GM12878 (cell line): Measurements from ENCODE around the gene SLC5A8. TPM values are rescaled to one million over a fixed set of nuclear protein-coding genes. Genes with fewer than 3 reads are reported as not detected.

Experiments
- ATAC-seq: fragments of 200-7000 bp; cut with Tn5 transposase; 3 replicates; pipeline ENCODE4 v1.9.1; 2020; ENCODE audit warnings: mild to moderate bottlenecking, moderate library complexity
- BruUV-seq: library from RNA; stranded (reverse); fragments of 400-500 nt; replicated peaks from 2 replicates; lab custom pipeline; 2021; lab: Mats Ljungman, UMichigan
- CTCF ChIA-PET: fragments of 300-600 bp; sonication (Branson Sonifier 250); formaldehyde crosslinking; extraction: SDS; loops from one replicate; lab custom pipeline; 2021; ENCODE audit warnings: inconsistent platforms; lab: Yijun Ruan, JAX
- POLR2A ChIA-PET: fragments of 350-600 bp; formaldehyde crosslinking; extraction: SDS; loops from one replicate; lab custom pipeline; 2021; ENCODE audit warnings: inconsistent platforms; lab: Charles Lee
- RAD21 ChIA-PET: fragments of 300-600 bp; sonication (Branson Sonifier 250); formaldehyde crosslinking; loops from one replicate; lab custom pipeline; 2023; ENCODE audit warnings: antibody characterized with exemption; ENCODE audit not compliant: unreplicated experiment; lab: Charles Lee
- SMC1A ChIA-PET: fragments of 300-600 bp; sonication (Branson Sonifier 250); formaldehyde crosslinking; loops from one replicate; lab custom pipeline; 2023; ENCODE audit not compliant: unreplicated experiment, uncharacterized antibody; lab: Charles Lee
- DNase-seq: peaks from one replicate; pipeline ENCODE4 v3.0.0-alpha.2; 2011; ENCODE audit warnings: low read depth, low spot score
- FAIRE-seq: peaks from 3 replicates; lab custom pipeline; 2011; peaks lifted over from hg19 to GRCh38; lab: Jason Lieb, UNC
- H2AFZ ChIP-seq: 2 replicates; pipeline ENCODE4 v1.6.0; 2011; ENCODE audit warnings: low read depth, low read length, control low read depth; ENCODE audit not compliant: control insufficient read depth
- H3K27ac ChIP-seq: 2 replicates; pipeline ENCODE4 v1.5.1; 2011; ENCODE audit warnings: control low read depth; ENCODE audit not compliant: control insufficient read depth, insufficient read depth
- H3K27me3 ChIP-seq, 2 experiments: replicated peaks in 1 of 2; 2 replicates each; pipeline versions ENCODE4 v1.6.0 to v1.6.1; 2011; ENCODE audit warnings: low read length in 1 of 2; ENCODE audit not compliant: control insufficient read depth in 2 of 2, insufficient read depth in 2 of 2
- H3K36me3 ChIP-seq, 2 experiments: 2 replicates each; pipeline ENCODE4 v1.5.1; 2011; ENCODE audit warnings: low read length in 1 of 2; ENCODE audit not compliant: control insufficient read depth in 2 of 2, insufficient read depth in 2 of 2
- H3K4me1 ChIP-seq: 2 replicates; pipeline ENCODE4 v1.6.1; 2011; ENCODE audit warnings: mild to moderate bottlenecking, low read length, moderate library complexity, mixed read lengths; ENCODE audit not compliant: control insufficient read depth, insufficient read depth
- H3K4me2 ChIP-seq: 2 replicates; pipeline ENCODE4 v1.6.0; 2011; ENCODE audit warnings: control low read depth; ENCODE audit not compliant: control insufficient read depth, insufficient read depth
- H3K4me3 ChIP-seq: fragments of 200-600 bp; sonication (generic); 2 replicates; pipeline ENCODE4 v1.5.1; 2016
- H3K79me2 ChIP-seq: 2 replicates; pipeline ENCODE4 v1.6.0; 2011; ENCODE audit warnings: low read length; ENCODE audit not compliant: control insufficient read depth, insufficient read depth
- H3K9ac ChIP-seq: 2 replicates; pipeline ENCODE4 v1.8.0; 2011; ENCODE audit warnings: low read length, control low read depth, mixed read lengths; ENCODE audit not compliant: control insufficient read depth, insufficient read depth
- H3K9me3 ChIP-seq: replicated peaks from 3 replicates; pipeline ENCODE4 v1.5.1; 2011; ENCODE audit warnings: mild to moderate bottlenecking, low read length; ENCODE audit not compliant: control insufficient read depth, insufficient read depth
- H4K20me1 ChIP-seq: 2 replicates; pipeline ENCODE4 v1.6.0; 2011; ENCODE audit not compliant: control insufficient read depth, insufficient read depth
- CBFB ChIP-seq: IDR thresholded peaks from 2 replicates; pipeline ENCODE4 v1.6.1; 2016; ENCODE audit warnings: antibody characterized with exemption, low read depth
- CREB1 ChIP-seq: IDR thresholded peaks from 2 replicates; pipeline ENCODE4 v1.6.1; 2012; ENCODE audit warnings: low read depth, mild to moderate bottlenecking, inconsistent platforms
- E2F8 ChIP-seq: fragments of 450-650 bp; IDR thresholded peaks from 2 replicates; pipeline ENCODE4 v1.6.1; 2018; ENCODE audit warnings: mild to moderate bottlenecking, low read depth, moderate library complexity; ENCODE audit not compliant: partially characterized antibody
- EP300 ChIP-seq, 2 experiments: fragments of 150-350 bp in 1 of 2; IDR thresholded peaks; 2 replicates each; pipeline ENCODE4 v1.6.1; 2011 to 2012; ENCODE audit warnings: low read depth in 2 of 2, low read length in 2 of 2, borderline replicate concordance in 1 of 2, improper control_type of control experiment in 1 of 2, inconsistent platforms in 1 of 2; ENCODE audit not compliant: control insufficient read depth in 1 of 2
- ETV6 ChIP-seq, 2 experiments: fragments of 450-650 bp in 1 of 2; IDR thresholded peaks in 1 of 2; conservative IDR thresholded peaks in 1 of 2; 2 replicates each; pipeline ENCODE4 v1.6.1; 2014; ENCODE audit warnings: antibody characterized with exemption in 1 of 2, borderline replicate concordance in 1 of 2, low read depth in 1 of 2, mild to moderate bottlenecking in 1 of 2, moderate library complexity in 1 of 2
- FOXK2 ChIP-seq: fragments of 450-650 bp; IDR thresholded peaks from 2 replicates; pipeline ENCODE4 v1.6.1; 2017; ENCODE audit warnings: mild to moderate bottlenecking, moderate library complexity
- HCFC1 ChIP-seq: fragments of 150-350 bp; IDR thresholded peaks from 2 replicates; pipeline ENCODE4 v1.6.1; 2014; ENCODE audit warnings: low read length
- IRF5 ChIP-seq: fragments of 450-650 bp; IDR thresholded peaks from 2 replicates; pipeline ENCODE4 v1.6.1; 2017; ENCODE audit warnings: borderline replicate concordance
- JUND ChIP-seq: IDR thresholded peaks from 2 replicates; pipeline ENCODE4 v1.6.1; 2012; ENCODE audit warnings: low read depth, mild to moderate bottlenecking, low read length, improper control_type of control experiment, moderate library complexity
- LARP7 ChIP-seq: fragments of 450-650 bp; IDR thresholded peaks from 2 replicates; pipeline ENCODE4 v1.6.1; 2017; ENCODE audit warnings: mild to moderate bottlenecking
- NFYA ChIP-seq: IDR thresholded peaks from 2 replicates; pipeline ENCODE4 v1.6.1; 2011; ENCODE audit warnings: low read depth, mild to moderate bottlenecking, low read length, improper control_type of control experiment, borderline replicate concordance
- NFYB ChIP-seq: IDR thresholded peaks from 2 replicates; pipeline ENCODE4 v1.6.1; 2011; ENCODE audit warnings: low read depth, mild to moderate bottlenecking, low read length, improper control_type of control experiment, moderate library complexity; ENCODE audit not compliant: insufficient read depth
- NR2F1 ChIP-seq: fragments of 450-650 bp; conservative IDR thresholded peaks from 2 replicates; pipeline ENCODE4 v1.6.1; 2017; ENCODE audit warnings: mild to moderate bottlenecking
- POLR2AphosphoS2 ChIP-seq: IDR thresholded peaks from 2 replicates; pipeline ENCODE4 v1.6.1; 2011; ENCODE audit warnings: low read depth, mild to moderate bottlenecking, low read length, improper control_type of control experiment, moderate library complexity
- RUNX3 ChIP-seq: IDR thresholded peaks from 2 replicates; pipeline ENCODE4 v1.6.1; 2012; ENCODE audit warnings: low read length, inconsistent platforms
- SMC3 ChIP-seq: IDR thresholded peaks from 2 replicates; pipeline ENCODE4 v1.6.1; 2011; ENCODE audit warnings: low read length, improper control_type of control experiment, borderline replicate concordance
- STAT1 ChIP-seq: fragments of 450-650 bp; conservative IDR thresholded peaks from 2 replicates; pipeline ENCODE4 v1.6.1; 2014; ENCODE audit warnings: antibody characterized with exemption, mild to moderate bottlenecking
- STAT3 ChIP-seq: IDR thresholded peaks from 2 replicates; pipeline ENCODE4 v1.6.1; 2011; ENCODE audit warnings: low read depth, low read length, improper control_type of control experiment
- WGBS: methylation state at CpG from one replicate; pipeline ENCODE4 v1.1.6; 2016; ENCODE audit warnings: low lambda C conversion rate; ENCODE audit not compliant: insufficient replicate concordance, insufficient coverage; ENCODE audit errors: missing lambda C conversion rate; 5-methylcytosine and 5-hydroxymethylcytosine counted together
- in situ Hi-C: fragments of 300-500 bp; cut with MboI; formaldehyde crosslinking; loops from 9 replicates; pipeline ENCODE4 v1.14.3; 2018; ENCODE audit warnings: mixed read lengths
- intact Hi-C: fragments of 100-400 bp; cut with micrococcal nuclease; formaldehyde crosslinking; loops from one replicate; pipeline ENCODE4 v1.14.2; 2022; ENCODE audit not compliant: unreplicated experiment
- polyA plus RNA-seq, 11 experiments: library from polyadenylated mRNA; depleted of rRNA in 4 of 11; unstranded in 6 of 11; stranded (reverse) in 5 of 11; fragments of >200 nt; fragmentation: Nextera tagmentation in 4 of 11; fragmentation: Illumina TruSeq in 1 of 11; extraction: Ambion mirVana in 4 of 11; extraction: Trizol in 1 of 11; gene quantifications; 1 replicate in 1 of 11; 2 replicates in 10 of 11; pipeline versions ENCODE4 v1.2.1 to v1.2.3, GENCODE V29; 2011 to 2016; ENCODE audit warnings: inconsistent platforms in 2 of 11, missing spikeins in 2 of 11, low read depth in 1 of 11
- total RNA-seq, 4 experiments: library from RNA; depleted of rRNA in 3 of 4; stranded (reverse); fragments of >200 nt in 3 of 4; fragmentation: Illumina TruSeq in 1 of 4; extraction: Trizol in 1 of 4; gene quantifications; 2 replicates each; pipeline versions ENCODE4 v1.2.1 to v1.2.3, GENCODE V29; 2013 to 2021
- TF ChIP-seq, protein P1 (sequence below): fragments of 450-650 bp; IDR thresholded peaks from 2 replicates; pipeline ENCODE4 v1.6.1; 2018; ENCODE audit warnings: borderline replicate concordance, mild to moderate bottlenecking; ENCODE audit not compliant: partially characterized antibody

SLC5A8 gene
- total and polyA plus RNA-seq, 10 of the 15 experiments (the other 5 are each of a cell fraction or from before 2014, with no cell fraction given) = not detected

- no peak for TF ChIP-seq EP300 (IDR thresholded peaks at IDR 0.05; ENCODE audit: borderline replicate concordance in 1 of 2, control insufficient read depth in 1 of 2, low read depth in 2 of 2, low read length in 2 of 2)
- TF ChIP-seq STAT1 = no peak
- TF ChIP-seq NFYB = no peak
- TF ChIP-seq RUNX3 = no peak
Measured at GRCh38 chr12:101110866-101111265, 99.2 kb downstream of the SLC5A8 start (continued).

GRCh38 chr12:101108130-101108529, 101.9 kb downstream of the SLC5A8 start:
- 31% methylated on average over 5 of the region's 5 CpGs for WGBS
- H3K9ac ChIP-seq = no peak overlapping the region
- no peak for ATAC-seq
- no peaks in the 10 kb centered on the region for H3K9me3 ChIP-seq
- no peak overlapping the region for H3K27ac ChIP-seq
- H3K4me3 ChIP-seq = no peak overlapping the region
- intact Hi-C loops = no loop called here
- no peak for FAIRE-seq
- ChIA-PET CTCF (interaction anchor here (1.9 kb wide), 1 partner anchor 216 kb away, joined by 6 read pairs; no protein-coding TSS in a partner anchor), POLR2A (no interaction called here), SMC1A (no interaction called here), RAD21 (no interaction called here)
- no peak overlapping the region for H3K4me2 ChIP-seq
- no peak for DNase-seq
- H2AFZ ChIP-seq = no peak overlapping the region
- no peaks in the 10 kb centered on the region for H3K4me1 ChIP-seq
- H3K79me2 ChIP-seq = no peaks in the 10 kb centered on the region
- H4K20me1 ChIP-seq = no peaks in the 10 kb centered on the region
- no peaks in the 10 kb centered on the region for H3K36me3 ChIP-seq
- in situ Hi-C loops = no loop called here
- H3K27me3 ChIP-seq = no peaks in the 10 kb centered on the region
- BruUV-seq = no TSS peak
- TF ChIP-seq HCFC1 (no peak), STAT3 (no peak), FOXK2 (no peak), CBFB (no peak), SMC3 (no peak), LARP7 (no peak), NR2F1 (no peak), POLR2AphosphoS2 (no peak), CREB1 (no peak), ETV6 (conservative IDR thresholded peaks at IDR 0.05 in 1 of 2, IDR thresholded peaks at IDR 0.05 in 1 of 2; ENCODE audit: borderline replicate concordance in 1 of 2, low read depth in 1 of 2) (no peak), JUND (no peak), NFYA (no peak), IRF5 (no peak), E2F8 (no peak)
- TF ChIP-seq, protein P1, sequence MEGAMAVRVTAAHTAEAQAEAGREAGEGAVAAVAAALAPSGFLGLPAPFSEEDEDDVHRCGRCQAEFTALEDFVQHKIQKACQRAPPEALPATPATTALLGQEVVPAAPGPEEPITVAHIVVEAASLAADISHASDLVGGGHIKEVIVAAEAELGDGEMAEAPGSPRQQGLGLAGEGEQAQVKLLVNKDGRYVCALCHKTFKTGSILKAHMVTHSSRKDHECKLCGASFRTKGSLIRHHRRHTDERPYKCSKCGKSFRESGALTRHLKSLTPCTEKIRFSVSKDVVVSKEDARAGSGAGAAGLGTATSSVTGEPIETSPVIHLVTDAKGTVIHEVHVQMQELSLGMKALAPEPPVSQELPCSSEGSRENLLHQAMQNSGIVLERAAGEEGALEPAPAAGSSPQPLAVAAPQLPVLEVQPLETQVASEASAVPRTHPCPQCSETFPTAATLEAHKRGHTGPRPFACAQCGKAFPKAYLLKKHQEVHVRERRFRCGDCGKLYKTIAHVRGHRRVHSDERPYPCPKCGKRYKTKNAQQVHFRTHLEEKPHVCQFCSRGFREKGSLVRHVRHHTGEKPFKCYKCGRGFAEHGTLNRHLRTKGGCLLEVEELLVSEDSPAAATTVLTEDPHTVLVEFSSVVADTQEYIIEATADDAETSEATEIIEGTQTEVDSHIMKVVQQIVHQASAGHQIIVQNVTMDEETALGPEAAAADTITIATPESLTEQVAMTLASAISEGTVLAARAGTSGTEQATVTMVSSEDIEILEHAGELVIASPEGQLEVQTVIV = no peak
